ENCODE data around the gene TM9SF4.

GRCh38 chr20:32125506-32125905 lies 16.0 kb downstream of the TM9SF4 start:
- TF ChIP-seq ZBTB17 (tag by site-specific recombination; IDR thresholded peaks at IDR 0.05) (no peak), ZNF24 (tag by site-specific recombination; IDR thresholded peaks at IDR 0.05) (no peak), CTCF (tag by site-specific recombination; IDR thresholded peaks at IDR 0.05) (no peak)
